HL-60 (cell line): Measurements from ENCODE around the gene MAFB.

Source experiments
- DNase-seq, 2 experiments: peaks; one replicate each; pipeline ENCODE4 v3.0.0-alpha.2; 2010 to 2020; ENCODE audit warnings: low read depth in 1 of 2, low spot score in 1 of 2
- H3K27ac ChIP-seq: fragments of 250-450 bp; sonication (Bioruptor Pico); replicated peaks from 2 replicates; pipeline ENCODE4 v1.5.1; 2020; ENCODE audit warnings: mild to moderate bottlenecking, moderate library complexity
- H3K27me3 ChIP-seq: fragments of 250-450 bp; sonication (Bioruptor Pico); 2 replicates; pipeline ENCODE4 v1.5.1; 2021; ENCODE audit warnings: mild to moderate bottlenecking, moderate library complexity; ENCODE audit not compliant: insufficient read depth, poor library complexity, severe bottlenecking
- H3K4me3 ChIP-seq: replicated peaks from 2 replicates; pipeline ENCODE4 v1.5.1; 2011; ENCODE audit warnings: mild to moderate bottlenecking, control low read depth, low read length; ENCODE audit not compliant: insufficient read depth
- GABPA ChIP-seq: IDR thresholded peaks from 2 replicates; pipeline ENCODE4 v1.6.1; 2012; ENCODE audit warnings: low read depth
- POLR2AphosphoS5 ChIP-seq: IDR thresholded peaks from 2 replicates; pipeline ENCODE4 v1.6.1; 2012; ENCODE audit warnings: low read depth
- REST ChIP-seq: IDR thresholded peaks from 2 replicates; pipeline ENCODE4 v1.6.1; 2012; ENCODE audit warnings: low read depth; ENCODE audit not compliant: insufficient replicate concordance
- SPI1 ChIP-seq: IDR thresholded peaks from 2 replicates; pipeline ENCODE4 v1.6.1; 2012; ENCODE audit warnings: low read depth, mild to moderate bottlenecking, borderline replicate concordance
- TF ChIP-seq, protein P1 (sequence below): IDR thresholded peaks from one replicate; pipeline ENCODE4 v1.5.1; 2011; ENCODE audit warnings: low read length, control low read depth, inconsistent platforms; ENCODE audit not compliant: insufficient read depth

MAFB gene

GRCh38 chr20:40643891-40644290 lies 45.1 kb downstream of the MAFB start:
- DNase-seq: no peak
- no peak overlapping the region for H3K4me3 ChIP-seq
- TF ChIP-seq, protein P1, sequence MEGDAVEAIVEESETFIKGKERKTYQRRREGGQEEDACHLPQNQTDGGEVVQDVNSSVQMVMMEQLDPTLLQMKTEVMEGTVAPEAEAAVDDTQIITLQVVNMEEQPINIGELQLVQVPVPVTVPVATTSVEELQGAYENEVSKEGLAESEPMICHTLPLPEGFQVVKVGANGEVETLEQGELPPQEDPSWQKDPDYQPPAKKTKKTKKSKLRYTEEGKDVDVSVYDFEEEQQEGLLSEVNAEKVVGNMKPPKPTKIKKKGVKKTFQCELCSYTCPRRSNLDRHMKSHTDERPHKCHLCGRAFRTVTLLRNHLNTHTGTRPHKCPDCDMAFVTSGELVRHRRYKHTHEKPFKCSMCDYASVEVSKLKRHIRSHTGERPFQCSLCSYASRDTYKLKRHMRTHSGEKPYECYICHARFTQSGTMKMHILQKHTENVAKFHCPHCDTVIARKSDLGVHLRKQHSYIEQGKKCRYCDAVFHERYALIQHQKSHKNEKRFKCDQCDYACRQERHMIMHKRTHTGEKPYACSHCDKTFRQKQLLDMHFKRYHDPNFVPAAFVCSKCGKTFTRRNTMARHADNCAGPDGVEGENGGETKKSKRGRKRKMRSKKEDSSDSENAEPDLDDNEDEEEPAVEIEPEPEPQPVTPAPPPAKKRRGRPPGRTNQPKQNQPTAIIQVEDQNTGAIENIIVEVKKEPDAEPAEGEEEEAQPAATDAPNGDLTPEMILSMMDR: no peak
- no peak for TF ChIP-seq SPI1
- TF ChIP-seq GABPA: no peak
- TF ChIP-seq REST: no peak
- H3K27ac ChIP-seq: no peak overlapping the region
- no peaks in the 10 kb centered on the region for H3K27me3 ChIP-seq

DNA sequence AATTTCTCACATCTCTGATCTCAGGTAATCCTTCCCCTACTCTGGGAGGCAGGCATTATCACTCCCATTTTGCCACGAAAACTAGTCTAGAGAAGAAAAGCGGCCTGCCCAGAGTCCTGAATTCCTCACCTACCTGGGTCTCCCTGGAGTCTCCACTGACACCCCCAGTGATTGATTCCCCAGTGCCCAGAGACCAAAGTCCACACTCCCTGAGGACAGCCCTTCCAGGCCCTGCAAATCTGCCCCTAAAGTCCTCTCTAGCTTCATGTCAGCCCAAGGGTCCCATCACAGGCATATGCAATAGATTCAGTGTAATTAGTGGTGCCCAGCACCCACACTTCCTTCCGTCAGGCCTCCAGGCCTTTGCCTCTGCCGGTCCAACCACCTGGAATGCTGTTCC lies 47.2 kb downstream of the MAFB start:
- TF ChIP-seq REST: no peak
- no peak for TF ChIP-seq SPI1
- TF ChIP-seq, protein P1: no peak
- TF ChIP-seq POLR2AphosphoS5: no peak
- no peak for TF ChIP-seq GABPA

DNA sequence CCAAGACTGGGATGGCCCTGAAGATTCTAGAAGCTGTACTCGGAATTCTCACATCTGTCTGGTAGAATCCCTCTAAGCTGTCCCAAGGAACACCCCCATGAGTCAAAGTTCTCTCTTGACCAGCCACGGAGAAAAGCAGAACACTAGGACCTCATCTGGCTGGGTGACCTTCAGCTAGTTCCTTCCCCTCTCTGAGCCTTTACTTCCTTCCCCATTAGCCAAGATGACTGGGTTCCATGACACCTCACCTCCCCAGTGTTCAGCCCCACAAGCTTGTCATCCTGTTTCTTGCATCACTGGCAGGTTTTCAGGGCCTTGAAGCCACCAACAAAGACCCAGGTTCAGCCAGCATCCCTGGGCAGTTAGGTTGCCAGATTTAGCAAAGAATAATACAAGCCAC lies 47.8 kb downstream of the MAFB start:
- DNase-seq: no peak
- Histone ChIP-seq H3K4me3 (no peak overlapping the region), H3K27me3 (no peaks in the 10 kb centered on the region), H3K27ac (no peak overlapping the region)
- TF ChIP-seq GABPA (no peak), REST (no peak), POLR2AphosphoS5 (no peak), SPI1 (no peak)
- TF ChIP-seq, protein P1: no peak

More for the DNA sequence above, 47.2 kb downstream of the MAFB start:
- H3K4me3 ChIP-seq: no peak overlapping the region
- DNase-seq: no peak
- H3K27me3 ChIP-seq: no peaks in the 10 kb centered on the region
- H3K27ac ChIP-seq: no peak overlapping the region
